GM19438 (cell line): Measurements from ENCODE around the gene HS3ST6.
"Not testable (repeated sequence)": the region's sequence is repeated elsewhere in the genome, so short reads cannot be mapped to it uniquely, and the experiment has no call there.

Experiments used
- ATAC-seq: cut with Tn5 transposase; IDR thresholded peaks from one replicate; pipeline ENCODE4 v1.9.1; 2021; ENCODE audit warnings: low read depth; ENCODE audit not compliant: unreplicated experiment

HS3ST6 gene

GRCh38 chr16:1909561-1910231 is 8.5 kb downstream of the HS3ST6 start:
- no peak for ATAC-seq

GRCh38 chr16:1908983-1909382 is 9.2 kb downstream of the HS3ST6 start:
- ATAC-seq, result no peak

- no peak for ATAC-seq
Observed at GRCh38 chr16:1908184-1908583, 10.0 kb downstream of the HS3ST6 start.

DNA sequence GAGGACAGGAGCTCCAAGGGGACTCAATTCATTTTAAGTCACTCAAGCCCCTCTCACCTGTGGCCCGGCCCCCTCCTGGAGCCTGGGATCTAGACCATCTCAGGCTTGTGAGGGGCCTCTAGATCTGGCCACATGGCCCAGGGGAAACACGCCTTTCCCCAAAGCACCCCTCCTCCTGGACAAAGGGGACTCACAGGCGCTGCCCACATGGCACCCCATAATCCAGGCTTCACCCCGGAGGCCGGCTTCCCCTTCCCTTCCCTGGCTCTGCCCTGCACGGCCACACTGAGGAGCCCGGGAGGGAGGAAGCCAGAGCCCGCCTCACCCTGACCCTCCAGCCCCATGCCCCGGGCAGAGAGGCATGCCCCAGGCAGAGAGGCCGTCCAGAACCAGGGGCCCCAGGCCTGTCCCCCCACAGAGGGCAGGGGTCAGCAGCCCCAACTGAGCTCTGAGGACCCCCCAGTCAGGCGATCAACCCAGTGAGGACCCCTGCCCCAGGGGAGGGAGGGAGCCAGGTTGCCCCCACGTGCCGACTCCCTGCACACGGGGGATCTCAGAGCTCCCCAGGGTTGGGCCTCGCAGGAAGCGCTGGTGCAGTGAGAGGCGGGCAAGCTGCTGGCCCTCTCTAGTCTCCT is 10.9 kb downstream of the HS3ST6 start:
- ATAC-seq, result no peak

DNA sequence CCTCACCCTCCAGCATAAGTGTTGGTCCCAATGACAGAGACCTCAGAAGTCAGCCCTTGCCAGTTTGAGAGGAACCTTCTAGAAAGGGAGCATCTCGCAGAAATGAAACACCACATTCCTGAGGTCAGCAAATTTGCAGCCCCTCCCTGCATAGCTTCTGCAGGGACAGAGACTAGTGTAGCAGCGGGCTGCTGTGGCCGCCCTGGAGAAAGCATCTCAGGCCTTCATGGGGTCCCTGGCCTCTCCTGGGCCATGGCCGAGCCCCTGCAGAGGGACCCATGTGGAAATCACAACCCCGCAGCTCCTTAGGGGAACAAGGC is 11.4 kb downstream of the HS3ST6 start:
- no peak for ATAC-seq

DNA sequence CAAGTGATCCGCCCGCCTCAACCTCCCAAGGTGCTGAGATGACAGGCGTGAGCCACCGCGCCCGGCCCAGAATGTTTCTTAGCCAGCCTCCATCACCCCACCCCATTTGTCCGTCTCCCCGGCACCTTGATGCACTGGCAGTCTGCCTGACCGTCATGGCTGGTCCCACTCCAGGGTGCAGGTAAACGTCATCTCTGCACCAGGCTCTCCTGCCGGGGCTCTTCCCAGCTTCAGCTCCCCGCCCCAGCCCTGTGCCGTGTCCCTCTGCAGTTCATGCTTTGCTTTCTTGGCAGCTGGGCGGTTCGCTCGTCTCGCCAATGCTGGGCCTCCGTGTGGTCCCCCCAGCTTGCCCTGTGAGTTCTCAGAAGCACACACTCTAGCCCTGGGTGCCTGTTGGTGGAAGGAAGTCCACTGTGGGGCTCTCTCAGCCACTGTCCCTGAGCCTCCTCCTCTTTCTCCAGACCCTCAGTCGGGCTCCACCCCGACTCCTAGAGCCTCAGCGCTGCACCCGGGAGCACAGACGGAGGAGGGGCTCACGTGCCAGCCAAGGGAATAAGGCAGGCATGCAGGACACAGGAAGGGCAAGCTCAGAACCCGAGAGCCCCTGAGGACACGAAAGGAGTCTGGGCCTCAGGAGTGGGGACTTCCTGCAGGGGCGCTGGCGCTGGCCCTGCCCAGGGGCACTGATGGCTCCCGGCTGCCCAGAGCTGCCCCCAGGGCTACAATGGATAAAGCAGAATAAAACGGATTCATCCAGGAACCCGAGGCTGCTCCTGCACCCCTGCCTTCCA is 12.0 kb downstream of the HS3ST6 start:
- ATAC-seq, result no peak

GRCh38 chr16:1903845-1904840 is 14.1 kb downstream of the HS3ST6 start:
- no peak for ATAC-seq

- no peak for ATAC-seq
Observed at GRCh38 chr16:1903220-1903574, 15.0 kb downstream of the HS3ST6 start.

DNA sequence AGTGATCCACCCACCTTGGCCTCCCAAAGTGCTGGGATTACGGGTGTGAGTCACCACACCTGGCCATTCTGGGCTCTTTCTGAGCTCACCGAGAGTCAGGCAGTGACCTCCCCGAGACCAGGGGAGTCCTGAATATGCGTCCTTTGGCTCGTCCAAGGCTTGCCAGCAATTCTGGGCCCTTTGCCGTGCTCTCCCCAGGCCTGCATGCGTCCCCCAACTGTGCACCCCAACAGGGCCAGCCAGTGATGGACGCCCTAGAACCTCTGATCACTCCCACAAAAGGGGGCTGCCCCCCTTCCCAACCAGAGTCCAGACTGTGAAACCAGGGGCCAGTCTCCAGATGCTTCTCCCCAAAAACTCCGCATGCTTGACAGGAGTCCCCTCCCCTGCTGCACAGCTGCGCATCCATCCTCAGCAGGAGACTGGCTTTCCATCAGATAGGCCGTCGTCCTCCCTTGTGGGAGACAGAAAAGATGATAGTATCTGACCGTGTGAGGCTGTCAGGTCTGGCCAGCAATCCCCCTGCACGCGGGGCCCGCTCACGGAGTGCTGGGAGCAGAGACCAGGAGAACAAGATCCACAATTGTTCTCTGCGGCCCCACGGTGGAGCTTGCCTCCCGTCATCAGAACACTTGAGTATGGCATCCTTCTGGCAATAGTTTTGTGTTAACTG is 15.5 kb downstream of the HS3ST6 start:
- no peak for ATAC-seq

GRCh38 chr16:1900452-1900774 is 17.8 kb downstream of the HS3ST6 start:
- no peak for ATAC-seq

- no peak for ATAC-seq
Observed at GRCh38 chr16:1899641-1900451, 18.4 kb downstream of the HS3ST6 start.

GRCh38 chr16:1897692-1898091 is 20.5 kb downstream of the HS3ST6 start:
- ATAC-seq, result not testable (repeated sequence)

DNA sequence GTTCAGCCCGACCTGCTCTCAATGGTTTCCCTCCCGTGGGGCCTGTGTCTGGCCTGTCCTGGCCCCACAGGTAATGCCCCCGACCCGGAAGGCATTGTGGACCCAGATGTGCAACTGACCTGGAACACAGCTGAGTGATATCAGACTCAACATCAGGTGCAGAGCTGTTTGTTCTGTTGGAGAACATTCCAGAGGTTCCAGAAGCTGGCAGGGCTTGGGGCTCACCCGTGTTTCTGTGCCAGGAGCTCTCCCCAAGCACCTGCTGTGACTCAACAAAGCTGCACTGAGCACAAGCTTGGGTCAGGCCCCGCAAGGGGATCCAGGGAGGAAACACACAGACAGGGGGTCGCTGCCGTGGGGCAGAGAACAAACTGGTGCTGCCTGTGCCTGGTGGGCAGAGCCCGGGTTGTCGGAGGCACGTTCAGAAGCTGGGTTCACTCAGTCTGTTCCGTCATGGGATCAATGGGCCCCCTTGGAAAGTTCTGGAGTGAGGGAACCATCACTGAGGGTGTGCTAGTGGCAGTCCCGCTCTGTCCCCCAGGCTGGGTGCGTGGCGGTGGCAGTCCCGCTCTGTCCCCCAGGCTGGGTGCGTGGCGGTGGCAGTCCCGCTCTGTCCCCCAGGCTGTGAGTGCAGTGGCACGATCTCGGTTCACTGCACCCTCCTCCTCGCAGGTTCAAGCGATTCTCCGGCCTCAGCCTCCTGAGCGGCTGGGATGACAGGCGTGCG is 22.1 kb downstream of the HS3ST6 start:
- ATAC-seq, result no peak

DNA sequence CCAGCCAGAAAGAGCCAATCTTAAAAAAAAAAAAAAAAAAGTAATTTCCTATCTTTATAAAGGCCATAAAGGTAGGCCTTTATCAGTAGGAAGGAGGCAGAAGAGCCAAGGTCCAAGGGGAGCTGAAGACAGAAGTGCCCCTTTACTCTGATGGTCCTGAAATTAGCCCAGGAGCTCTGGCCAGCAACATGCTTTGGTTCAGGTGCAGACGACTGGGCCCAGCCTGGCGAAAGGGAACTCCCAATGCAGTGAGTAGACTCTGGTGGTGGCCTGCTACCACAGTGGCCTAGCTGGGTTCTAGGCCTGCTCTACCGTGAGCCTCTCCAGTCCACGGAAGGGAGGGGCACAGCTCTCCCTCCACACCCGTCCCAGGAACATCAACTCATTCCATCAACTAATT is 23.1 kb downstream of the HS3ST6 start:
- no peak for ATAC-seq

- no peak for ATAC-seq
Observed at GRCh38 chr16:1890708-1891050, 27.5 kb downstream of the HS3ST6 start.

DNA sequence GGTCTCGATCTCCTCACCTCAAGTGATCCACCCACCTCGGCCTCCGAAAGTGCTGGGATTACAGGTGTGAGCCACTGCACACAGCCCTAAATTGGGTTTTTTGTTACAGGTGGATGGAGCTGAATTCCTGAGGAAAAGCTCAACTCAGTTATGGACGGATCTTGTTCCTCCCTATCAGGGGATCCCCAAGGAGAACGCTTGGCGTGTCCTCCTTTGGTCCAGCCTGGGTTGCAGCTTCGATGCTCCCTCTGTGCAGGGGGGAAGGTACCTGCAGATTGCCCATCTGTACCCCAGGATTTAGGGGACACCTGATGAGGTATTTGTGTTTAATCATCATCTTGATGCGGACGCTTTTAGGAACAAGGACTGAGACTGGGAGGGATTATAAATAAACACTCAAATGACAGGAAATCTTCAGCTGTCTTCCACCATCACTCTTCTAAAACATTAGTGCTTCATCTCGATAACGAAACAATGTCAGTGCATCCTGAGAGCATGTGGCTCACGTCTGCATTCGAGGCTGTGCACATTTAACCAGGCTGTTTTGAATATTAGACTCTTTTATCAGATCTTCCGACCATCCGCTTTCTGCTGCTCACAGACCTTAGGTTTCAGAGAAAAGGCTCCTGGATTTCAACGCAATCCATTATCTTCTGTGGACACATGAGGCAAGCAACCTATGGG is 28.0 kb downstream of the HS3ST6 start:
- ATAC-seq, result no peak

DNA sequence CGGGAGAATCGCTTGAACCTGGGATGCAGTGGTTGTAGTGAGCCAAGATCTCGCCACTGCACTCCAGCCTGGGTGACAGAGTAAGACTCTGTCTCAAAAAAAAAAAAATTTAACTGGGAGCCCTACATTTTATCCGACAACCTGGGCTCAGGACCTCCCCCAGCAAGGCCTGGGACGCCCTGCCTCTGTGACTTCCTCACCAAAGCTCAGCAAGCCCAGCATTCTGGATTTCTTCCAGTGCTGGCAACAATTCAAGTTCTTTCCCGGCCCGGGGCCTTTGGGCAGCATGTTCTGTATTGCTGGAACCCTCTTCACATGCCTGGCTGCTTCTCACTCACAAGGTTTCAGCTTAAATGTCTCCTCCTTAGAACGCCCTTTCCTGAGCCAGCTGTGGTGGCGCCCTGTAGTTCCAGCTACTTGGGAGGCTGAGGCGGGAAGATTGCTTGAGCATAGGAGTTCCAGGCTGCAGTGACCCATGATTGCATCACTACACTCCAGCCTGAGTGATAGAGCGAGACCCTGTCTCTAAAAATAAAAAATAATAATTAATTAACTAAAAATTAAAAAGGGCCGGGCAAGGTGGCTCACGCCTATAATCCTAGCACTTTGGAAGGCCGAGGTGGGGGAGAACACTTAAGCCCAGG is 30.4 kb downstream of the HS3ST6 start:
- ATAC-seq, result no peak

GRCh38 chr16:1884889-1885288 is 33.3 kb downstream of the HS3ST6 start:
- no peak for ATAC-seq
